Transverse colon (tissue), 4 donors: ENCODE measurements around the gene FERMT3.

Experiments
- EP300 ChIP-seq: sonication (generic); formaldehyde crosslinking; IDR thresholded peaks from one replicate; pipeline ENCODE4 v1.6.1; 2017; ENCODE audit warnings: antibody characterized with exemption, low read depth
- POLR2AphosphoS5 ChIP-seq, 3 donors: sonication (generic); formaldehyde crosslinking; IDR thresholded peaks; one replicate each; pipeline ENCODE4 v1.6.1; 2016; ENCODE audit warnings: antibody characterized with exemption in 3 of 3
- TF ChIP-seq, protein P1 (sequence below), 5 experiments: fragments of 200-600 bp in 3 of 5; fragments of 450-650 bp in 2 of 5; sonication (generic) in 3 of 5; IDR thresholded peaks; 1 replicate in 2 of 5; 2 replicates in 3 of 5; pipeline ENCODE4 v1.5.1; 2016 to 2017; ENCODE audit warnings: antibody characterized with exemption in 5 of 5, inconsistent platforms in 3 of 5, mild to moderate bottlenecking in 2 of 5, moderate library complexity in 1 of 5

DNA sequence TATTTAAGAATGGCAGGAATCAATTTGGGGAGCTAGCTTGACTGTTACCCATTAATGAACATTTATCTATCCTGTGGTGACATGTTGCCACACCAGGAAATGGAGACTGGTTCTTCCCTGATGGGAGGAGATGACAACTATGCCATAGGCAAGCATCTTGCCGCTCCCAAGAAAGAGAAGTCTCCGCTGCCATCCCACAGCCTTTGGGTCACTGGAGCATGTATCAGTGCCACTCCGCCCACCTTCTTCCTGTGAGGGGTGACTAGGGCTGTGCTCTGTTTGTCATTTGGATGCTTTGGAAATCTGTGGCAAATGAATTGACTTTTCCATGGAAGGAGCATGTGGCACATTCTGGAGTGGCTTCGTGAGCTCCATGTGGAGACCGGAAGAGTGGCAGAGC is 14.1 kb upstream of the FERMT3 start:
- TF ChIP-seq, protein P1, sequence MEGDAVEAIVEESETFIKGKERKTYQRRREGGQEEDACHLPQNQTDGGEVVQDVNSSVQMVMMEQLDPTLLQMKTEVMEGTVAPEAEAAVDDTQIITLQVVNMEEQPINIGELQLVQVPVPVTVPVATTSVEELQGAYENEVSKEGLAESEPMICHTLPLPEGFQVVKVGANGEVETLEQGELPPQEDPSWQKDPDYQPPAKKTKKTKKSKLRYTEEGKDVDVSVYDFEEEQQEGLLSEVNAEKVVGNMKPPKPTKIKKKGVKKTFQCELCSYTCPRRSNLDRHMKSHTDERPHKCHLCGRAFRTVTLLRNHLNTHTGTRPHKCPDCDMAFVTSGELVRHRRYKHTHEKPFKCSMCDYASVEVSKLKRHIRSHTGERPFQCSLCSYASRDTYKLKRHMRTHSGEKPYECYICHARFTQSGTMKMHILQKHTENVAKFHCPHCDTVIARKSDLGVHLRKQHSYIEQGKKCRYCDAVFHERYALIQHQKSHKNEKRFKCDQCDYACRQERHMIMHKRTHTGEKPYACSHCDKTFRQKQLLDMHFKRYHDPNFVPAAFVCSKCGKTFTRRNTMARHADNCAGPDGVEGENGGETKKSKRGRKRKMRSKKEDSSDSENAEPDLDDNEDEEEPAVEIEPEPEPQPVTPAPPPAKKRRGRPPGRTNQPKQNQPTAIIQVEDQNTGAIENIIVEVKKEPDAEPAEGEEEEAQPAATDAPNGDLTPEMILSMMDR (IDR thresholded peaks at IDR 0.05): no peak
- TF ChIP-seq EP300 (no peak), POLR2AphosphoS5 (IDR thresholded peaks at IDR 0.05) (no peak)
